H9 (cell line): ENCODE measurements around the gene MFGE8. TPM values are rescaled to one million over a fixed set of nuclear protein-coding genes. Genes with fewer than 3 reads are reported as not detected.

Experiments used
- DNase-seq: peaks from one replicate; pipeline ENCODE4 v3.0.0-alpha.2; 2017
- H2AFZ ChIP-seq: one replicate; pipeline ENCODE4 v1.6.1; 2013; ENCODE audit warnings: mild to moderate bottlenecking, low read length, control low read depth, moderate library complexity
- H2AK5ac ChIP-seq: 2 replicates; pipeline ENCODE4 v1.6.1; 2013; ENCODE audit warnings: low read length, control low read depth, mixed read lengths; ENCODE audit not compliant: insufficient read length
- H2BK120ac ChIP-seq: one replicate; pipeline ENCODE4 v1.6.1; 2013; ENCODE audit warnings: low read depth, mild to moderate bottlenecking, low read length, control low read depth, inconsistent platforms; ENCODE audit not compliant: poor library complexity, severe bottlenecking
- H2BK12ac ChIP-seq: 2 replicates; pipeline ENCODE4 v1.6.1; 2013; ENCODE audit warnings: low read length, control low read depth, mixed read lengths, low read depth; ENCODE audit not compliant: insufficient read length
- H2BK15ac ChIP-seq: 2 replicates; pipeline ENCODE4 v1.6.1; 2013; ENCODE audit warnings: low read depth, low read length, control low read depth
- H2BK20ac ChIP-seq: one replicate; pipeline ENCODE4 v1.6.1; 2013; ENCODE audit warnings: low read depth, mild to moderate bottlenecking, low read length, control low read depth, inconsistent platforms; ENCODE audit not compliant: poor library complexity, severe bottlenecking
- H2BK5ac ChIP-seq: 2 replicates; pipeline ENCODE4 v1.6.1; 2013; ENCODE audit warnings: low read length, control low read depth, mixed read lengths; ENCODE audit not compliant: insufficient read length
- H3K14ac ChIP-seq: 2 replicates; pipeline ENCODE4 v1.6.1; 2013; ENCODE audit warnings: low read length, control low read depth; ENCODE audit not compliant: insufficient read depth
- H3K18ac ChIP-seq: 2 replicates; pipeline ENCODE4 v1.6.1; 2013; ENCODE audit warnings: low read depth, mild to moderate bottlenecking, mixed read lengths, low read length, control low read depth; ENCODE audit not compliant: insufficient read length
- H3K23ac ChIP-seq: 2 replicates; pipeline ENCODE4 v1.6.1; 2013; ENCODE audit warnings: low read length, control low read depth, mixed read lengths, low read depth; ENCODE audit not compliant: insufficient read length
- H3K23me2 ChIP-seq: 2 replicates; pipeline ENCODE4 v1.6.1; 2013; ENCODE audit warnings: low read depth, mild to moderate bottlenecking, mixed read lengths, low read length, control low read depth; ENCODE audit not compliant: insufficient read length, poor library complexity, severe bottlenecking
- H3K27ac ChIP-seq: 2 replicates; pipeline ENCODE4 v1.5.1; 2013; ENCODE audit warnings: low read length, control low read depth, mixed read lengths, low read depth; ENCODE audit not compliant: insufficient read length
- H3K27me3 ChIP-seq: 2 replicates; pipeline ENCODE4 v1.6.1; 2013; ENCODE audit warnings: low read length, control low read depth, inconsistent platforms; ENCODE audit not compliant: insufficient read depth
- H3K4ac ChIP-seq: 2 replicates; pipeline ENCODE4 v1.6.1; 2013; ENCODE audit warnings: low read depth, mild to moderate bottlenecking, control low read depth, inconsistent platforms, low read length, moderate library complexity
- H3K4me1 ChIP-seq: 2 replicates; pipeline ENCODE4 v1.6.1; 2013; ENCODE audit warnings: low read length, control low read depth, inconsistent platforms; ENCODE audit not compliant: insufficient read depth
- H3K4me2 ChIP-seq: 2 replicates; pipeline ENCODE4 v1.6.1; 2013; ENCODE audit warnings: low read length, control low read depth, mixed read lengths; ENCODE audit not compliant: insufficient read length, insufficient read depth
- H3K56ac ChIP-seq: 2 replicates; pipeline ENCODE4 v1.6.1; 2013; ENCODE audit warnings: low read depth, mild to moderate bottlenecking, mixed read lengths, low read length, control low read depth; ENCODE audit not compliant: insufficient read length
- H3K79me1 ChIP-seq: 2 replicates; pipeline ENCODE4 v1.6.1; 2013; ENCODE audit warnings: low read depth, mild to moderate bottlenecking, moderate library complexity, low read length, control low read depth, inconsistent platforms; ENCODE audit not compliant: insufficient read depth, poor library complexity, severe bottlenecking
- H3K79me2 ChIP-seq: 2 replicates; pipeline ENCODE4 v1.6.1; 2013; ENCODE audit warnings: low read length, control low read depth, inconsistent platforms; ENCODE audit not compliant: insufficient read depth
- H3K9ac ChIP-seq: 2 replicates; pipeline ENCODE4 v1.6.1; 2013; ENCODE audit warnings: low read length, control low read depth, mixed read lengths; ENCODE audit not compliant: insufficient read length; ENCODE audit errors: extremely low read depth
- H3K9me3 ChIP-seq: one replicate; pipeline ENCODE4 v1.6.1; 2013; ENCODE audit warnings: low read depth, low read length, inconsistent platforms; ENCODE audit not compliant: control insufficient read depth
- H3T11ph ChIP-seq: one replicate; pipeline ENCODE4 v1.6.1; 2013; ENCODE audit warnings: mild to moderate bottlenecking, low read length, control low read depth, inconsistent platforms
- H4K20me1 ChIP-seq: one replicate; pipeline ENCODE4 v1.6.1; 2013; ENCODE audit not compliant: control insufficient read depth, insufficient read length, insufficient read depth
- H4K5ac ChIP-seq: 2 replicates; pipeline ENCODE4 v1.6.1; 2013; ENCODE audit warnings: low read depth, mild to moderate bottlenecking, mixed read lengths, low read length, control low read depth; ENCODE audit not compliant: insufficient read length
- H4K8ac ChIP-seq: replicated peaks from 2 replicates; pipeline ENCODE4 v1.6.1; 2013; ENCODE audit warnings: low read length, control low read depth, mixed read lengths, low read depth; ENCODE audit not compliant: insufficient read length
- H4K91ac ChIP-seq: 2 replicates; pipeline ENCODE4 v1.6.1; 2013; ENCODE audit warnings: low read depth, mild to moderate bottlenecking, moderate library complexity, mixed read lengths, low read length, control low read depth; ENCODE audit not compliant: insufficient read length
- H3K27ac Mint-ChIP-seq, 3 experiments: 2 replicates in 2 of 3; 3 replicates in 1 of 3; pipeline ENCODE4 v1.8.0; 2020 to 2021; ENCODE audit warnings: mixed read lengths in 3 of 3, mild to moderate bottlenecking in 1 of 3, moderate library complexity in 1 of 3
- H3K27me3 Mint-ChIP-seq: 2 replicates; pipeline ENCODE4 v1.8.0; 2021; ENCODE audit warnings: low read depth, mild to moderate bottlenecking, moderate library complexity, mixed read lengths
- H3K36me3 Mint-ChIP-seq, 3 experiments: 2 replicates in 2 of 3; 3 replicates in 1 of 3; pipeline ENCODE4 v1.8.0; 2020 to 2021; ENCODE audit warnings: low read depth in 3 of 3, mixed read lengths in 3 of 3; ENCODE audit not compliant: insufficient read depth in 1 of 3
- H3K4me1 Mint-ChIP-seq, 2 experiments: 2 replicates each; pipeline ENCODE4 v1.8.0; 2020; ENCODE audit warnings: mixed read lengths in 2 of 2
- H3K4me3 Mint-ChIP-seq, 2 experiments: 2 replicates in 1 of 2; 3 replicates in 1 of 2; pipeline ENCODE4 v1.8.0; 2020 to 2021; ENCODE audit warnings: mild to moderate bottlenecking in 2 of 2, mixed read lengths in 2 of 2, moderate library complexity in 1 of 2
- H3K9me3 Mint-ChIP-seq, 2 experiments: 2 replicates in 1 of 2; 3 replicates in 1 of 2; pipeline ENCODE4 v1.8.0; 2020; ENCODE audit warnings: mild to moderate bottlenecking in 2 of 2, mixed read lengths in 2 of 2, moderate library complexity in 1 of 2
- WGBS: extraction: QIAGEN DNeasy Blood & Tissue Kit; methylation state at CpG from one replicate; pipeline ENCODE4 v1.1.7; 2013; ENCODE audit warnings: missing lambda C conversion rate, low lambda C conversion rate, mixed read lengths; ENCODE audit not compliant: insufficient read length; ENCODE audit errors: extremely low coverage; 5-methylcytosine and 5-hydroxymethylcytosine counted together
- total RNA-seq: library from RNA; stranded (reverse); gene quantifications from 2 replicates; pipeline ENCODE4 v1.2.1, GENCODE V29; 2021
- TF ChIP-seq, protein P1 (sequence below): fragments of 200-600 bp; sonication (generic); conservative IDR thresholded peaks from 3 replicates; pipeline ENCODE4 v1.8.0; 2021; ENCODE audit warnings: antibody characterized with exemption, mild to moderate bottlenecking

MFGE8 gene
- total RNA-seq, 1 experiment from 2014 or later = 653 TPM

- H3K4me1 Mint-ChIP-seq = peaks cover 38 to 39% of the 10 kb centered on the region in 2 experiments
- Histone ChIP-seq H3K4me2 (no peak overlapping the region), H3K18ac (no peak overlapping the region), H3K79me1 (no peaks in the 10 kb centered on the region), H2BK5ac (no peak overlapping the region), H2BK20ac (no peak overlapping the region), H2BK12ac (no peak overlapping the region), H3K14ac (no peak overlapping the region), H4K91ac (no peak overlapping the region), H4K5ac (no peak overlapping the region), H4K8ac (no peak overlapping the region), H3K9me3 (no peaks in the 10 kb centered on the region), H3K23ac (no peak overlapping the region), H3K56ac (no peak overlapping the region), H3K4me1 (no peaks in the 10 kb centered on the region; the same call in 1 of the 2 replicates), H4K20me1 (no peaks in the 10 kb centered on the region), H2AK5ac (no peak overlapping the region), H3K9ac (no peak overlapping the region), H3K4ac (no peak overlapping the region), H3T11ph (no peak overlapping the region), H3K23me2 (no peaks in the 10 kb centered on the region), H3K27ac (no peak overlapping the region), H2BK120ac (no peak overlapping the region), H3K27me3 (no peaks in the 10 kb centered on the region), H2BK15ac (no peak overlapping the region), H2AFZ (no peak overlapping the region), H3K79me2 (no peaks in the 10 kb centered on the region)
- no peak overlapping the region; a peak in 1 of 5 replicates for H3K4me3 Mint-ChIP-seq
- peaks cover 6 to 15% (median 14%) of the 10 kb centered on the region in 3 experiments for H3K36me3 Mint-ChIP-seq
- no peak for DNase-seq
- WGBS = no CpG with 5 or more reads among the region's 5 CpGs
- H3K9me3 Mint-ChIP-seq = peaks cover 12 to 13% of the 10 kb centered on the region in 2 experiments
- TF ChIP-seq, protein P1, sequence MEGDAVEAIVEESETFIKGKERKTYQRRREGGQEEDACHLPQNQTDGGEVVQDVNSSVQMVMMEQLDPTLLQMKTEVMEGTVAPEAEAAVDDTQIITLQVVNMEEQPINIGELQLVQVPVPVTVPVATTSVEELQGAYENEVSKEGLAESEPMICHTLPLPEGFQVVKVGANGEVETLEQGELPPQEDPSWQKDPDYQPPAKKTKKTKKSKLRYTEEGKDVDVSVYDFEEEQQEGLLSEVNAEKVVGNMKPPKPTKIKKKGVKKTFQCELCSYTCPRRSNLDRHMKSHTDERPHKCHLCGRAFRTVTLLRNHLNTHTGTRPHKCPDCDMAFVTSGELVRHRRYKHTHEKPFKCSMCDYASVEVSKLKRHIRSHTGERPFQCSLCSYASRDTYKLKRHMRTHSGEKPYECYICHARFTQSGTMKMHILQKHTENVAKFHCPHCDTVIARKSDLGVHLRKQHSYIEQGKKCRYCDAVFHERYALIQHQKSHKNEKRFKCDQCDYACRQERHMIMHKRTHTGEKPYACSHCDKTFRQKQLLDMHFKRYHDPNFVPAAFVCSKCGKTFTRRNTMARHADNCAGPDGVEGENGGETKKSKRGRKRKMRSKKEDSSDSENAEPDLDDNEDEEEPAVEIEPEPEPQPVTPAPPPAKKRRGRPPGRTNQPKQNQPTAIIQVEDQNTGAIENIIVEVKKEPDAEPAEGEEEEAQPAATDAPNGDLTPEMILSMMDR = no peak
- peaks cover 7% of the 10 kb centered on the region for H3K27me3 Mint-ChIP-seq
- H3K27ac Mint-ChIP-seq = peak overlapping the region in 2 of 3 experiments; percentile 57 to 68; a peak in 3 of 7 replicates
Observed at GRCh38 chr15:88949734-88950400, 36.7 kb upstream of the MFGE8 start.
